Osteoblast (primary cell): Measurements from ENCODE around the gene AQP4. TPM values are rescaled to one million over a fixed set of nuclear protein-coding genes. Genes with fewer than 3 reads are reported as not detected.

Experiments
- DNase-seq: peaks from one replicate; pipeline ENCODE4 v3.0.0; 2011; ENCODE audit warnings: low spot score, mixed read lengths; ENCODE audit not compliant: insufficient read length; ENCODE audit errors: missing footprints
- H2AFZ ChIP-seq: 2 replicates; pipeline ENCODE4 v1.6.0; 2011; ENCODE audit warnings: mild to moderate bottlenecking, low read length
- H3K27ac ChIP-seq: 2 replicates; pipeline ENCODE4 v1.5.1; 2011; ENCODE audit warnings: mild to moderate bottlenecking, low read depth, low read length, moderate library complexity
- H3K27me3 ChIP-seq: 2 replicates; pipeline ENCODE4 v1.6.0; 2012; ENCODE audit warnings: mild to moderate bottlenecking, control low read depth, inconsistent platforms, low read length, moderate library complexity; ENCODE audit not compliant: insufficient read depth
- H3K36me3 ChIP-seq: 2 replicates; pipeline ENCODE4 v1.5.1; 2011; ENCODE audit warnings: mild to moderate bottlenecking, low read length, control low read depth, moderate library complexity; ENCODE audit not compliant: insufficient read depth
- H3K4me1 ChIP-seq: 2 replicates; pipeline ENCODE4 v1.5.1; 2011; ENCODE audit warnings: mild to moderate bottlenecking, low read length, control low read depth, moderate library complexity; ENCODE audit not compliant: insufficient read depth
- H3K4me2 ChIP-seq: 2 replicates; pipeline ENCODE4 v1.6.0; 2011; ENCODE audit warnings: mild to moderate bottlenecking, low read length; ENCODE audit not compliant: insufficient read depth
- H3K4me3 ChIP-seq: fragments of 200-600 bp; sonication (generic); 3 replicates; pipeline ENCODE4 v1.5.1; 2012; ENCODE audit warnings: mild to moderate bottlenecking, low read length, inconsistent platforms; ENCODE audit not compliant: insufficient read depth
- H3K79me2 ChIP-seq: 2 replicates; pipeline ENCODE4 v1.6.0; 2012; ENCODE audit warnings: mild to moderate bottlenecking, low read length, control low read depth, inconsistent platforms; ENCODE audit not compliant: insufficient read depth
- H3K9me3 ChIP-seq: 2 replicates; pipeline ENCODE4 v1.5.1; 2011; ENCODE audit warnings: low read depth, low read length, control low read depth
- H4K20me1 ChIP-seq: 2 replicates; pipeline ENCODE4 v1.6.0; 2012; ENCODE audit warnings: mild to moderate bottlenecking, low read length, control low read depth; ENCODE audit not compliant: insufficient read depth
- CTCF ChIP-seq: IDR thresholded peaks from 2 replicates; pipeline ENCODE4 v1.5.1; 2011; ENCODE audit warnings: mild to moderate bottlenecking, low read depth, low read length, moderate library complexity; ENCODE audit errors: extremely low read depth
- total RNA-seq: library from RNA; depleted of rRNA; stranded (reverse); fragments of >200 nt; gene quantifications from 2 replicates; pipeline ENCODE4 v1.2.3, GENCODE V29; 2012

Gene AQP4
- total RNA-seq, 1 donor: not detected

GRCh38 chr18:26902291-26902690, 36.8 kb upstream of the AQP4 start:
- Histone ChIP-seq H3K27ac (no peak overlapping the region), H2AFZ (no peak overlapping the region), H4K20me1 (no peaks in the 10 kb centered on the region), H3K79me2 (no peaks in the 10 kb centered on the region), H3K27me3 (no peaks in the 10 kb centered on the region), H3K9me3 (peaks cover 2% of the 10 kb centered on the region), H3K36me3 (no peaks in the 10 kb centered on the region), H3K4me3 (no peak overlapping the region), H3K4me1 (no peaks in the 10 kb centered on the region), H3K4me2 (no peak overlapping the region)
- TF ChIP-seq CTCF: no peak
- no peak for DNase-seq

- H3K4me2 ChIP-seq: no peak overlapping the region
- no peaks in the 10 kb centered on the region for H3K36me3 ChIP-seq
- H3K27ac ChIP-seq: no peak overlapping the region
- no peak for DNase-seq
- H3K79me2 ChIP-seq: no peaks in the 10 kb centered on the region
- no peaks in the 10 kb centered on the region for H4K20me1 ChIP-seq
- no peaks in the 10 kb centered on the region for H3K4me1 ChIP-seq
- no peak overlapping the region for H2AFZ ChIP-seq
- TF ChIP-seq CTCF: no peak
- H3K27me3 ChIP-seq: no peaks in the 10 kb centered on the region
- no peak overlapping the region for H3K4me3 ChIP-seq
- H3K9me3 ChIP-seq: peaks cover 2% of the 10 kb centered on the region
Measured at GRCh38 chr18:26901020-26901419, 35.5 kb upstream of the AQP4 start.

- Histone ChIP-seq H2AFZ (no peak overlapping the region), H3K27ac (no peak overlapping the region), H3K36me3 (no peaks in the 10 kb centered on the region)
Measured at GRCh38 chr18:26894426-26894825, 28.9 kb upstream of the AQP4 start.

GRCh38 chr18:26893996-26894395, 28.5 kb upstream of the AQP4 start:
- Histone ChIP-seq H3K9me3 (no peaks in the 10 kb centered on the region), H3K4me2 (no peak overlapping the region), H3K27ac (no peak overlapping the region), H3K4me1 (no peaks in the 10 kb centered on the region), H3K4me3 (no peak overlapping the region), H3K36me3 (no peaks in the 10 kb centered on the region), H3K79me2 (no peaks in the 10 kb centered on the region), H2AFZ (no peak overlapping the region), H4K20me1 (no peaks in the 10 kb centered on the region), H3K27me3 (no peaks in the 10 kb centered on the region)
- TF ChIP-seq CTCF: no peak
- DNase-seq: no peak

More at GRCh38 chr18:26894426-26894825, 28.9 kb upstream of the AQP4 start:
- Histone ChIP-seq H3K27me3 (no peaks in the 10 kb centered on the region), H3K4me1 (no peaks in the 10 kb centered on the region), H4K20me1 (no peaks in the 10 kb centered on the region), H3K4me3 (no peak overlapping the region), H3K9me3 (peaks cover 2% of the 10 kb centered on the region), H3K4me2 (no peak overlapping the region), H3K79me2 (no peaks in the 10 kb centered on the region)
- no peak for DNase-seq
- TF ChIP-seq CTCF: no peak
